Measurements from ENCODE around the gene DARS1. TPM values are rescaled to one million over a fixed set of nuclear protein-coding genes. Genes with fewer than 3 reads are reported as not detected.

DARS1 gene
- total and polyA plus RNA-seq, 8 donors = 39.1 to 244 (median 62.1) TPM

DNA sequence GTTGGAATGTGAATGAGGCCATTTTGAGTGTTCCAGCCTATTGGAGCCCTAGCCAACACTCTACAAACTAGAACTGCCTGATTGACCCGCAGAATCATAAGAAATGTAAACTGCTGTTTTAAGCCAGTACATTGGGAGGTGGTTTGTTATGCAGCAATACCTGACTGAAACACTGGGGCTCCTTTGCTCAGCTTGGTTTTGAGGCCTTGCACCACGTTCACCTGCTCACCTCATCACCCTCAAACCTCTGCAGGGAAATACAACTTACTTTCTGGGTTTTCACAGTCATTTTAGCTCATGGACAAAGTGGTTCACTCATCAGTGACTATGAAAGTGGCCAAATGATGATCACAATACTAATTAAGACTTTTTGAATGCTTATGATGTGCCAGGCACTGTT, 10.9 kb upstream of the DARS1 start:
- Histone ChIP-seq H3K4me1 (peaks cover 0 to 7% (median 0%) of the 10 kb centered on the region in 4 donors), H3K36me3 (no peaks in the 10 kb centered on the region), H3K27me3 (no peaks in the 10 kb centered on the region), H3K4me3 (no peak overlapping the region), H3K9me3 (no peaks in the 10 kb centered on the region), H3K27ac (no peak overlapping the region)
- DNase-seq = no peak
- TF ChIP-seq POLR2AphosphoS5 (IDR thresholded peaks at IDR 0.05) (no peak), EP300 (IDR thresholded peaks at IDR 0.05) (no peak), CTCF (IDR thresholded peaks at IDR 0.05) (no peak), POLR2A (IDR thresholded peaks at IDR 0.05) (no peak)
- WGBS, 5 donors = 81 to 98% (median 95%) methylated on average over 2 of the region's 2 CpGs
- intact Hi-C loops (cut with DNase I; ENCODE audit: low total_unique reads) = no loop called here

GRCh38 chr2:135994281-135994680, 8.9 kb upstream of the DARS1 start:
- H3K4me1 ChIP-seq = no peaks in the 10 kb centered on the region
- TF ChIP-seq POLR2A (IDR thresholded peaks at IDR 0.05) = no peak
- TF ChIP-seq CTCF (IDR thresholded peaks at IDR 0.05) = no peak
- no peak for TF ChIP-seq POLR2AphosphoS5 (IDR thresholded peaks at IDR 0.05)
- TF ChIP-seq EP300 (IDR thresholded peaks at IDR 0.05) = no peak
- H3K27ac ChIP-seq = no peak overlapping the region
- WGBS, 5 donors = 67 to 94% (median 91%) methylated on average over 3 of the region's 3 CpGs
- H3K4me3 ChIP-seq = no peak overlapping the region
- H3K9me3 ChIP-seq = no peaks in the 10 kb centered on the region
- no peak for DNase-seq
- intact Hi-C loops (cut with DNase I; ENCODE audit: low total_unique reads) = no loop called here
- H3K36me3 ChIP-seq = no peaks in the 10 kb centered on the region
- no peaks in the 10 kb centered on the region for H3K27me3 ChIP-seq

GRCh38 chr2:135993421-135993820, 8.0 kb upstream of the DARS1 start:
- H3K27me3 ChIP-seq = no peaks in the 10 kb centered on the region
- DNase-seq = no peak
- TF ChIP-seq POLR2A (IDR thresholded peaks at IDR 0.05) = no peak
- no peak for TF ChIP-seq CTCF (IDR thresholded peaks at IDR 0.05)
- no peak for TF ChIP-seq POLR2AphosphoS5 (IDR thresholded peaks at IDR 0.05)
- TF ChIP-seq EP300 (IDR thresholded peaks at IDR 0.05) = no peak

GRCh38 chr2:135991861-135992260, 6.4 kb upstream of the DARS1 start:
- H3K4me1 ChIP-seq = no peaks in the 10 kb centered on the region
- TF ChIP-seq POLR2AphosphoS5 (IDR thresholded peaks at IDR 0.05) = no peak
- no peak for TF ChIP-seq EP300 (IDR thresholded peaks at IDR 0.05)
- no peak for TF ChIP-seq CTCF (IDR thresholded peaks at IDR 0.05)
- TF ChIP-seq POLR2A (IDR thresholded peaks at IDR 0.05) = no peak
- H3K27me3 ChIP-seq = no peaks in the 10 kb centered on the region
- intact Hi-C loops (cut with DNase I; ENCODE audit: low total_unique reads) = no loop called here
- WGBS, 5 donors = 93 to 98% (median 95%) methylated on average over 4 of the region's 4 CpGs
- no peaks in the 10 kb centered on the region for H3K9me3 ChIP-seq
- H3K27ac ChIP-seq = no peak overlapping the region
- no peak overlapping the region for H3K4me3 ChIP-seq
- DNase-seq = no peak
- H3K36me3 ChIP-seq = no peaks in the 10 kb centered on the region

More at GRCh38 chr2:135993421-135993820, 8.0 kb upstream of the DARS1 start:
- Histone ChIP-seq H3K9me3 (no peaks in the 10 kb centered on the region), H3K27ac (no peak overlapping the region), H3K36me3 (no peaks in the 10 kb centered on the region), H3K4me1 (no peaks in the 10 kb centered on the region), H3K4me3 (no peak overlapping the region)
- intact Hi-C loops (cut with DNase I; ENCODE audit: low total_unique reads) = no loop called here
